A549 treated with ZK216348 at 1 μM for 4 hours (cell line): ENCODE results near the gene ACTC1. TPM values are rescaled to one million over a fixed set of nuclear protein-coding genes. Genes with fewer than 3 reads are reported as not detected.

Experiments used
- total RNA-seq: library from RNA; stranded (reverse); fragments of 200-300 nt; extraction: Qiagen RNA extraction; gene quantifications from 5 replicates; pipeline ENCODE4 v1.2.3, GENCODE V29; 2022; ENCODE audit warnings: low read depth

The ACTC1 gene
- 0.17 to 0.35 TPM (median 0.27 TPM) in 5 replicates for total RNA-seq

GRCh38 chr15:34795267-34796081, at the start of gene ACTC1:
ACTC1 (minus strand) TSS chr15:34795549; CDS start chr15:34794808, 741 bp downstream.

GRCh38 chr15:34754674-34755418, 40.5 kb downstream of the ACTC1 start, which contains the start of gene GJD2:
GJD2 (minus strand) TSS chr15:34754998; CDS start chr15:34754488, 510 bp downstream.

Other genes with a start within 250 kb of the ACTC1 start
- 12.8 to 20.7 TPM (median 18.7 TPM) in 5 replicates for gene GOLGA8B, start 211.9 kb downstream of the ACTC1 start, total RNA-seq
- not detected in 5 replicates for gene GJD2, start 40.6 kb downstream of the ACTC1 start, total RNA-seq
- gene AQR, start 174.2 kb upstream of the ACTC1 start, total RNA-seq, result 30.9 to 36.2 TPM (median 33.5 TPM) in 5 replicates
- gene ZNF770, start 192.7 kb upstream of the ACTC1 start, total RNA-seq, result 6.9 to 17.7 TPM (median 16.0 TPM) in 5 replicates